Measurements from ENCODE around the gene PCNT.

GRCh38 chr21:46327711-46328110 lies 3.8 kb downstream of the PCNT start:
- TF ChIP-seq EZH2phosphoT487 (IDR thresholded peaks at IDR 0.05; ENCODE audit: insufficient read depth, low read depth), result no peak
- TF ChIP-seq EZH2 (IDR thresholded peaks at IDR 0.05; ENCODE audit: insufficient read depth, poor library complexity, severe bottlenecking), result no peak

Data from GM23248 (cell line).